Thoracic aorta (tissue), 2 donors: ENCODE results near the gene PHOX2A. TPM values are rescaled to one million over a fixed set of nuclear protein-coding genes. Genes with fewer than 3 reads are reported as not detected.
"Not testable (repeated sequence)": the region's sequence is repeated elsewhere in the genome, so short reads cannot be mapped to it uniquely, and the experiment has no call there.

ENCODE experiments used
- ATAC-seq: fragments of 150-250 bp; one replicate; pipeline ENCODE4 v1.8.0; 2017; ENCODE audit warnings: low read depth; ENCODE audit not compliant: insufficient number of reproducible peaks, low FRiP score
- DNase-seq: peaks from one replicate; pipeline ENCODE4 v3.0.0-alpha.2; 2020; ENCODE audit warnings: low spot score
- H3K27ac ChIP-seq, 2 donors: fragments of 200-600 bp; sonication (generic); 1 replicate in 1 of 2; 2 replicates in 1 of 2; pipeline ENCODE4 v1.5.1; 2016; ENCODE audit warnings: mild to moderate bottlenecking in 2 of 2, moderate library complexity in 2 of 2
- H3K27me3 ChIP-seq: fragments of 200-600 bp; sonication (generic); replicated peaks from 2 replicates; pipeline ENCODE4 v1.6.0; 2016; ENCODE audit warnings: mild to moderate bottlenecking; ENCODE audit not compliant: insufficient read depth
- H3K36me3 ChIP-seq: fragments of 200-600 bp; sonication (generic); one replicate; pipeline ENCODE4 v1.5.1; 2016
- H3K4me1 ChIP-seq, 2 donors: fragments of 200-600 bp; sonication (generic); 1 replicate in 1 of 2; 2 replicates in 1 of 2; pipeline versions ENCODE4 v1.5.1 to v1.6.0; 2016; ENCODE audit warnings: low read depth in 2 of 2, mild to moderate bottlenecking in 1 of 2; ENCODE audit not compliant: control insufficient read depth in 1 of 2
- H3K4me3 ChIP-seq: fragments of 200-600 bp; sonication (generic); 2 replicates; pipeline ENCODE4 v1.5.1; 2016; ENCODE audit warnings: mild to moderate bottlenecking
- H3K9me3 ChIP-seq: fragments of 200-600 bp; sonication (generic); 2 replicates; pipeline ENCODE4 v1.5.1; 2016
- CTCF ChIP-seq: fragments of 200-600 bp; sonication (generic); IDR thresholded peaks from one replicate; pipeline ENCODE4 v1.5.1; 2019; ENCODE audit warnings: antibody characterized with exemption
- total RNA-seq, 2 donors: library from RNA; depleted of rRNA; stranded (reverse); fragments of >200 nt; gene quantifications; one replicate each; pipeline versions ENCODE4 v1.1.0 to v1.2.3, GENCODE V29; 2016

PHOX2A gene
- not detected for total RNA-seq

- peak within 1 kb of the TSS; percentile 35 for H3K4me3 ChIP-seq
- no peaks in the 10 kb centered on the region for H3K9me3 ChIP-seq
- ATAC-seq (no peak), DNase-seq (no peak)
- TF ChIP-seq CTCF: no peak
- peaks cover 11% of the 10 kb centered on the region for H3K27me3 ChIP-seq
- no peaks in the 10 kb centered on the region for H3K36me3 ChIP-seq
- no peak within 1 kb of the TSS for H3K27ac ChIP-seq
- peaks cover 17 to 34% of the 10 kb centered on the region in 2 donors for H3K4me1 ChIP-seq
These were observed at the start of gene PHOX2A for GRCh38 chr11:72244060-72244360. TSS of gene PHOX2A (minus strand) at chr11:72244176. CDS start at chr11:72244004, 172 bp downstream.

- Histone ChIP-seq H3K9me3 (no peaks in the 10 kb centered on the region), H3K27me3 (no peaks in the 10 kb centered on the region), H3K27ac (no peak overlapping the region), H3K36me3 (peaks cover 26% of the 10 kb centered on the region), H3K4me1 (no peaks in the 10 kb centered on the region), H3K4me3 (no peak overlapping the region)
- no peak for TF ChIP-seq CTCF
- DNase-seq (no peak), ATAC-seq (no peak)
These were observed 49.4 kb upstream of the PHOX2A start for GRCh38 chr11:72293391-72293790.

GRCh38 chr11:72292106-72292785 lies 48.3 kb upstream of the PHOX2A start:
- no peak for DNase-seq
- no peak for ATAC-seq
- H3K4me3 ChIP-seq: no peak overlapping the region
- H3K27ac ChIP-seq: no peak overlapping the region
- no peaks in the 10 kb centered on the region for H3K4me1 ChIP-seq
- H3K36me3 ChIP-seq: peaks cover 21% of the 10 kb centered on the region
- no peaks in the 10 kb centered on the region for H3K9me3 ChIP-seq
- no peaks in the 10 kb centered on the region for H3K27me3 ChIP-seq
- no peak for TF ChIP-seq CTCF

GRCh38 chr11:72290741-72291140 lies 46.8 kb upstream of the PHOX2A start:
- peaks cover 18% of the 10 kb centered on the region for H3K36me3 ChIP-seq
- H3K27ac ChIP-seq, DNase-seq, H3K4me3 ChIP-seq, ATAC-seq, H3K9me3 ChIP-seq, H3K4me1 ChIP-seq, H3K27me3 ChIP-seq: not testable (repeated sequence)

GRCh38 chr11:72287293-72287692 lies 43.3 kb upstream of the PHOX2A start:
- ATAC-seq (no peak), DNase-seq (no peak)
- H3K4me3 ChIP-seq: no peak overlapping the region
- no peak for TF ChIP-seq CTCF
- H3K9me3 ChIP-seq: no peaks in the 10 kb centered on the region
- H3K27me3 ChIP-seq: no peaks in the 10 kb centered on the region
- H3K27ac ChIP-seq: no peak overlapping the region
- H3K36me3 ChIP-seq: no peaks in the 10 kb centered on the region
- no peaks in the 10 kb centered on the region for H3K4me1 ChIP-seq

- DNase-seq (no peak), ATAC-seq (no peak)
- Histone ChIP-seq H3K36me3 (no peaks in the 10 kb centered on the region), H3K27me3 (no peaks in the 10 kb centered on the region), H3K4me3 (no peak overlapping the region), H3K27ac (no peak overlapping the region), H3K4me1 (no peaks in the 10 kb centered on the region), H3K9me3 (no peaks in the 10 kb centered on the region)
- no peak for TF ChIP-seq CTCF
These were observed 40.0 kb upstream of the PHOX2A start for GRCh38 chr11:72283947-72284346.
